Measurements from ENCODE around the gene NFE2L1.
"Not testable (repeated sequence)": the region's sequence is repeated elsewhere in the genome, so short reads cannot be mapped to it uniquely, and the experiment has no call there.

NFE2L1 gene

GRCh38 chr17:48073566-48074094, 25.5 kb downstream of the NFE2L1 start:
- peaks cover 13 to 27% of the 10 kb centered on the region in 2 donors for H3K36me3 ChIP-seq (ENCODE audit: control insufficient read depth in 1 of 2, insufficient read depth in 2 of 2, low read length in 2 of 2)
- not testable (repeated sequence) for H3K27me3 ChIP-seq (ENCODE audit: low read depth, low read length); H3K9me3 ChIP-seq (ENCODE audit: control insufficient read depth in 1 of 2, low read length in 2 of 2); H3K4me1 ChIP-seq (ENCODE audit: control insufficient read depth in 1 of 2, insufficient read depth in 2 of 2, low read length in 2 of 2); H3K4me3 ChIP-seq (ENCODE audit: low read depth in 1 of 2, low read length in 2 of 2); H3K27ac ChIP-seq (ENCODE audit: low read length)

- Histone ChIP-seq H3K4me3 (ENCODE audit: low read depth in 1 of 2, low read length in 2 of 2) (no peak overlapping the region), H3K27ac (ENCODE audit: low read length) (no peak overlapping the region), H3K36me3 (ENCODE audit: control insufficient read depth in 1 of 2, insufficient read depth in 2 of 2, low read length in 2 of 2) (peaks cover 12 to 26% of the 10 kb centered on the region in 2 donors), H3K9me3 (ENCODE audit: control insufficient read depth in 1 of 2, low read length in 2 of 2) (no peaks in the 10 kb centered on the region), H3K4me1 (ENCODE audit: control insufficient read depth in 1 of 2, insufficient read depth in 2 of 2, low read length in 2 of 2) (peaks cover 0 to 6% of the 10 kb centered on the region in 2 donors), H3K27me3 (ENCODE audit: low read depth, low read length) (no peaks in the 10 kb centered on the region)
Observed at GRCh38 chr17:48074322-48075081, 26.3 kb downstream of the NFE2L1 start.

- H3K27ac ChIP-seq (ENCODE audit: low read length); H3K9me3 ChIP-seq (ENCODE audit: control insufficient read depth in 1 of 2, low read length in 2 of 2); H3K4me3 ChIP-seq (ENCODE audit: low read depth in 1 of 2, low read length in 2 of 2); H3K4me1 ChIP-seq (ENCODE audit: control insufficient read depth in 1 of 2, insufficient read depth in 2 of 2, low read length in 2 of 2); H3K27me3 ChIP-seq (ENCODE audit: low read depth, low read length): not testable (repeated sequence)
- H3K36me3 ChIP-seq (ENCODE audit: control insufficient read depth in 1 of 2, insufficient read depth in 2 of 2, low read length in 2 of 2), result peaks cover 8 to 18% of the 10 kb centered on the region in 2 donors
Observed at GRCh38 chr17:48077152-48077551, 29.0 kb downstream of the NFE2L1 start.

- Histone ChIP-seq H3K36me3 (ENCODE audit: control insufficient read depth in 1 of 2, insufficient read depth in 2 of 2, low read length in 2 of 2) (no peaks in the 10 kb centered on the region), H3K4me1 (ENCODE audit: control insufficient read depth in 1 of 2, insufficient read depth in 2 of 2, low read length in 2 of 2) (peaks cover 0 to 16% of the 10 kb centered on the region in 2 donors), H3K4me3 (ENCODE audit: low read depth in 1 of 2, low read length in 2 of 2) (no peak overlapping the region), H3K9me3 (ENCODE audit: control insufficient read depth in 1 of 2, low read length in 2 of 2) (no peaks in the 10 kb centered on the region), H3K27ac (ENCODE audit: low read length) (no peak overlapping the region), H3K27me3 (ENCODE audit: low read depth, low read length) (no peaks in the 10 kb centered on the region)
Observed at GRCh38 chr17:48081858-48082257, 33.7 kb downstream of the NFE2L1 start.

GRCh38 chr17:48084932-48085331, 36.8 kb downstream of the NFE2L1 start:
- Histone ChIP-seq H3K36me3 (ENCODE audit: control insufficient read depth in 1 of 2, insufficient read depth in 2 of 2, low read length in 2 of 2) (no peaks in the 10 kb centered on the region), H3K4me3 (ENCODE audit: low read depth in 1 of 2, low read length in 2 of 2) (no peak overlapping the region), H3K27ac (ENCODE audit: low read length) (no peak overlapping the region), H3K9me3 (ENCODE audit: control insufficient read depth in 1 of 2, low read length in 2 of 2) (no peaks in the 10 kb centered on the region), H3K4me1 (ENCODE audit: control insufficient read depth in 1 of 2, insufficient read depth in 2 of 2, low read length in 2 of 2) (peaks cover 0 to 16% of the 10 kb centered on the region in 2 donors), H3K27me3 (ENCODE audit: low read depth, low read length) (no peaks in the 10 kb centered on the region)

GRCh38 chr17:48093341-48094045, 45.3 kb downstream of the NFE2L1 start:
- Histone ChIP-seq H3K27me3 (ENCODE audit: low read depth, low read length) (no peaks in the 10 kb centered on the region), H3K4me1 (ENCODE audit: control insufficient read depth in 1 of 2, insufficient read depth in 2 of 2, low read length in 2 of 2) (peaks cover 0 to 4% of the 10 kb centered on the region in 2 donors), H3K27ac (ENCODE audit: low read length) (no peak overlapping the region), H3K9me3 (ENCODE audit: control insufficient read depth in 1 of 2, low read length in 2 of 2) (no peaks in the 10 kb centered on the region), H3K4me3 (ENCODE audit: low read depth in 1 of 2, low read length in 2 of 2) (no peak overlapping the region), H3K36me3 (ENCODE audit: control insufficient read depth in 1 of 2, insufficient read depth in 2 of 2, low read length in 2 of 2) (peaks cover 0 to 5% of the 10 kb centered on the region in 2 donors)

GRCh38 chr17:48095611-48096010, 47.5 kb downstream of the NFE2L1 start:
- peaks cover 0 to 5% of the 10 kb centered on the region in 2 donors for H3K36me3 ChIP-seq (ENCODE audit: control insufficient read depth in 1 of 2, insufficient read depth in 2 of 2, low read length in 2 of 2)
- H3K27me3 ChIP-seq (ENCODE audit: low read depth, low read length), result no peaks in the 10 kb centered on the region
- no peaks in the 10 kb centered on the region for H3K9me3 ChIP-seq (ENCODE audit: control insufficient read depth in 1 of 2, low read length in 2 of 2)
- H3K27ac ChIP-seq (ENCODE audit: low read length), result no peak overlapping the region
- H3K4me1 ChIP-seq (ENCODE audit: control insufficient read depth in 1 of 2, insufficient read depth in 2 of 2, low read length in 2 of 2), result peaks cover 4 to 8% of the 10 kb centered on the region in 2 donors
- H3K4me3 ChIP-seq (ENCODE audit: low read depth in 1 of 2, low read length in 2 of 2), result no peak overlapping the region

- peaks cover 0 to 3% of the 10 kb centered on the region in 2 donors for H3K9me3 ChIP-seq (ENCODE audit: control insufficient read depth in 1 of 2, low read length in 2 of 2)
- H3K4me3 ChIP-seq (ENCODE audit: low read depth in 1 of 2, low read length in 2 of 2), result peak overlapping the region; percentile 69 to 94
- H3K27ac ChIP-seq (ENCODE audit: low read length), result peak overlapping the region; percentile 83
- peaks cover 4% of the 10 kb centered on the region in 2 donors for H3K4me1 ChIP-seq (ENCODE audit: control insufficient read depth in 1 of 2, insufficient read depth in 2 of 2, low read length in 2 of 2)
- no peaks in the 10 kb centered on the region for H3K27me3 ChIP-seq (ENCODE audit: low read depth, low read length)
- H3K36me3 ChIP-seq (ENCODE audit: control insufficient read depth in 1 of 2, insufficient read depth in 2 of 2, low read length in 2 of 2), result no peaks in the 10 kb centered on the region
Observed at GRCh38 chr17:48100160-48100559, 52.0 kb downstream of the NFE2L1 start.

GRCh38 chr17:48100591-48101011, 52.4 kb downstream of the NFE2L1 start:
- Histone ChIP-seq H3K36me3 (ENCODE audit: control insufficient read depth in 1 of 2, insufficient read depth in 2 of 2, low read length in 2 of 2) (no peaks in the 10 kb centered on the region), H3K4me3 (ENCODE audit: low read depth in 1 of 2, low read length in 2 of 2) (peak overlapping the region; percentile 69 to 94), H3K27ac (ENCODE audit: low read length) (peak overlapping the region; percentile 83), H3K9me3 (ENCODE audit: control insufficient read depth in 1 of 2, low read length in 2 of 2) (peaks cover 0 to 3% of the 10 kb centered on the region in 2 donors), H3K27me3 (ENCODE audit: low read depth, low read length) (no peaks in the 10 kb centered on the region), H3K4me1 (ENCODE audit: control insufficient read depth in 1 of 2, insufficient read depth in 2 of 2, low read length in 2 of 2) (peaks cover 4% of the 10 kb centered on the region in 2 donors)

GRCh38 chr17:48101012-48101720, 53.0 kb downstream of the NFE2L1 start, which contains the start of gene CBX1:
Gene CBX1, minus strand, starts transcription at chr17:48101478. Its CDS starts 24,474 bp downstream, at chr17:48077004.
- H3K36me3 ChIP-seq (ENCODE audit: control insufficient read depth in 1 of 2, insufficient read depth in 2 of 2, low read length in 2 of 2), result no peaks in the 10 kb centered on the region
- peak within 1 kb of the TSS; percentile 69 to 94 for H3K4me3 ChIP-seq (ENCODE audit: low read depth in 1 of 2, low read length in 2 of 2)
- peak within 1 kb of the TSS; percentile 83 for H3K27ac ChIP-seq (ENCODE audit: low read length)
- peaks cover 4% of the 10 kb centered on the region in 2 donors for H3K4me1 ChIP-seq (ENCODE audit: control insufficient read depth in 1 of 2, insufficient read depth in 2 of 2, low read length in 2 of 2)
- H3K27me3 ChIP-seq (ENCODE audit: low read depth, low read length), result no peaks in the 10 kb centered on the region
- H3K9me3 ChIP-seq (ENCODE audit: control insufficient read depth in 1 of 2, low read length in 2 of 2), result peaks cover 0 to 3% of the 10 kb centered on the region in 2 donors
